DMS 273 treated with DMSO at 0.1 percent for 48 hours (cell line): ENCODE results near the gene LRP2.

Experiments
- DNase-seq: peaks from one replicate; lab custom pipeline; 2025; lab: John Stamatoyannopoulos, UW

Gene LRP2

DNA sequence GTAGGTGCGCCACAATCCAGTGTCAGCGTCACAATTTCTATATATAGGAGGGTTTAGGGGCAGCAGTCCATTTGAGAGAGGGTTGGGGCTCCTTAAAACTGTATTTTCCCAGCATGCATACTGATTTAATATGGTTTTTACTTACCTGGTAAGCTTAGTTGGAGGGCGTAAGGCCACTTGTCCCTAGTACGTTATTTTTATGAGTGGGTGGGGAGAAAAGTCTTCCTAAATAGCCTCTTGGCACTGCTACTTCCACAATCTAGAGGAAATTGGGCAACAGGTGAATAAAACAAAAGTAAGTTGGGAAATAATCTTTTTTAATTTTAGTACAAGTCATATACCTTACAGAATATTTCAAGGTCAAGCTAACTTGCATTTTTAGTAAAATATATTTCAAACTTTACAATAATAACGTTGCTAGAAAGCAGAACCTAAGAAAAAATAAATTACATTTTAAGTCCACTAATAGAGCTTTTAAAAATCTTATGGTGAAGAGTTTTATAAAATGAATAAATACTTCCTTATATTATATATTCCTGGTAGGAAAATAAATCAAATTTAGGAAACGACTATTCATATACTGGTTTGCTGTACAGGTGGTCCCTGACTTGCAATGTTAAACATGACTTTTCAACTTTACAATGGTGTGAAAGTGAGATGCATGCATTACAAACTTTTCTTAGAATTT is 272.1 kb downstream of the LRP2 start:
- no peak for DNase-seq

DNA sequence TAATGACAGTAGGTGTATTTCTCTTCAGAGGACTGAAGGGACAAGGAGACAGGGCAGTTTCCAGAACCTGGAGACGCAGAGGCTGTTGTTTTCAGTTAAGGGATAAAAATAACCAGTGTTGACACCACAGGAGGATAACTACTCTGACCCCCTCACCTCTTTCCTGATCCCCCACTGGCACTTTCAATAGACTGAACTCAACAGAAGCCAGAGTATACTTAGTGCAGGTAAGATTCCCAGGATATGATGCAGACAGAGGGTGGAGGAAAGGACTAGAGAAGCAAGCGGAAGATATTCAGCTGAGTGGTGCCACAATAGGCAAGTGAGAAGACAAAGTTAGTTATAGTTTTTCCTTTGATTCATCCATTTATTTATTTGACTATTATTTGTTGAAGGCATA is 273.2 kb downstream of the LRP2 start:
- DNase-seq, result no peak

DNA sequence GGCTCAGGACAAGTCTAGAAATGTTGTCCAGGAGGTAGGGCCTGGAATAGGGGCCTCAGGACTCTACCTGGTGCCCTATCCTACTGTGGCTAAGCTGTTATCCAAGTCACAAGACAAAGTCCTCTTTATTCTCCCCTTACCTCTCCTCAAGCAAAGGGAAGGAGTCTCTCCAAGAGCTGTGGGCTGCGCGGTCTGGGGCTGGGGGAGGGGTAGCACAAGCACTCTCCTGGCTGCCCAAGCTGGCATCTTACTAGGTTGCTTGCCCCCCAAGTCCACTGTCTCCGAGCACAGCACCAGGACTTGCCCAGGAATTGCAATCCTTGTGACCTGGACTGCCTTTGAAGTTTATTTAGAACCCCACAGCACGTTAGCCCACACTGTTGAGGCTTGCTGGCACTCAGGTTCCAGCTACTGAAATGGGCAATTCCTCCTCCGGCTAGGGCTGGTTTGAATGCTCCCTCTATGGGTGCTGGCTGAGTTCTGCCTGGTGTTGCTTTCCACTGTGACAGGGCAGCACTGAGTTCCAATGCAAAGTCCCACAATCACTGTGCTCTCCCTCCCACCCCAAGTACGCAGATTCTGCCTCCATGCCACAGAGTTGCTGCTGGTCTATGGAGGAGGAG is 274.5 kb downstream of the LRP2 start:
- no peak for DNase-seq

DNA sequence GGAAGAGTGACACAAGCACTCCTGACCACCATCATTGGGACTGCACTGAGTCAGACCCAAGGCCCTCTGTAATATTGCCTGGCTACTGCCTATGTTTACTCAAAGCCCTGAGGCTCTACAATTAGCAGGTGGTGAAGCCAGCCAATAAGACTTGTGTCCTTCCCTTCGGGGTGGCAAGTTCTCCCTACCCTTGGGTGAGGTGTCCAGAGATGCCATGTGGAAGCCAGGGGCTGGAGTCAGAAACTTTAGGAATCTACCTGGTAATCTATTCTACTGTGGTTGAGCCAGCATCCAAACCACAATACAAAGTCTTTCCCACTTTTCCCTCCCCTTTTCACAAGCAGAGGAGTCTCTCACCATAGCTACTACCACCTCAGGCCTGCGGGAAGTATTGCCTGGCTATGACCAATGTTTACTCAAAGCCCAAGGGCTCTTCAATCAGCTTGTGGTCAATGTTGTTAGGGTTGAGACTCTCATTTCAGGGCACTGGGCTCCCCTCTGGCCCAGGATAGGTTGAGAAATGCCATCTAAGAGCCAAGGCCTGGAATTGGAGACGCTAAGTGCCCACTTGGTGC is 275.4 kb downstream of the LRP2 start:
- DNase-seq, result no peak

DNA sequence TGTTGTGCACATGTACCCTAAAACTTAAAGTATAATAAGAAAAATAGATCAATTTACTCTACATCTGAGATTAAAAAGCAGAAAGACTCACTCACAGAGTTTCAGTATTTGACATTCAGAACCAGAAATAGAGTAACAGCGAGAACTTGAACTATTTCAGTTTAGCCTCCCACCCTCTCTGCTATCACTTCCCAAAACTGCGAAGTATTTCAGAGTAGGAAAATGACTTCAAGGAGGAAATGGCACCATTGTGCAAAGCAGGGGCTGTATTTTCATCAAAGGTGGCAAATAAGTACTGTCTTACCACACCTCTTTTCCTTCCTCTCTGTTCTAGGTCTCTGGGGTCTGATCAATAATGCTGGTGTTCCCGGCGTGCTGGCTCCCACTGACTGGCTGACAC is 279.3 kb downstream of the LRP2 start:
- DNase-seq, result no peak

DNA sequence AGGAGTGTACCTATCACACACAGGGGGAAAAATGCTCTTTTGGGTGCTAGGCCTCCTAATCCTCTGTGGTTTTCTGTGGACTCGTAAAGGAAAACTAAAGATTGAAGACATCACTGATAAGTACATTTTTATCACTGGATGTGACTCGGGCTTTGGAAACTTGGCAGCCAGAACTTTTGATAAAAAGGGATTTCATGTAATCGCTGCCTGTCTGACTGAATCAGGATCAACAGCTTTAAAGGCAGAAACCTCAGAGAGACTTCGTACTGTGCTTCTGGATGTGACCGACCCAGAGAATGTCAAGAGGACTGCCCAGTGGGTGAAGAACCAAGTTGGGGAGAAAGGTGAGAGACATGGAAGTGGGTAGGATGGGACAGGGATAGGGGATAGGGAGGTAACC is 280.8 kb downstream of the LRP2 start:
- no peak for DNase-seq

DNA sequence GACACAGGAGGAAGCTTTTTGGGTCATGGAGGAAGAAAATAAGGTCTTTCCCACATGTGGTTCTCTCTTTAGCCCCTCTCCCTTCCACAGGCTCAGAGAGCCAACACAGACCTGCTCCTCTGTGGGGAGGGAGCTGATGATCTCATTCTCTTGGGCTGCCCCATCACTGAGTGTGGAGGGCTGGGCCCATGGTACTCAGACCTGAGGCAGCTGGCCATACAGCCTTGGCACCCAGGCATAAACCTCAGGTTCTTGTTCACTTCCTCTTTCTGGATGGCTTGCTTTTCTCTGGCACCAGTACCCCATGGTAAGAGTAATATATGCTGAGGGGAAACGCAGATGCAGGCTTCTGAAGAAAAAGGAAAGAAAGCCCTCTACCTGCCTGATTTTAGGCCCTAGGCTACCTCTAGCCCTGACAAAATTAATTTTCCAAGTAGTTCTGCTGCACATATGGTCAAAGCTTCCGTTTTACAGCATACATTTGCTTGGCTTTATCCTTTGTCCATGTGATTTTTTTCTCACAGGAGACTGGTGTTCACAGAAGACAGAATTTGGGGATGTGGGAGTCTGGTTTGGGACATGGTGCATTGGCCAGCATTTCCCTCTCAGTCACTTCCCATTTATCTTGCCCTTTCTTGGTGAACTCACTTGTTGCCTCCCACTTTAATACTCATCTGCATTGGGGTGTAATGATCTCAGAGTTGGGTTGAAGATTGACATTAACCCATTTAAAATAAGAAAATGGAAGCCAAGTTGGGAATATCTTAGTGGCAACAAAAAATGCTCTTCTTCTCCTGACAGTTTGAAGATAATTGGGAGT is 281.9 kb downstream of the LRP2 start:
- no peak for DNase-seq

DNA sequence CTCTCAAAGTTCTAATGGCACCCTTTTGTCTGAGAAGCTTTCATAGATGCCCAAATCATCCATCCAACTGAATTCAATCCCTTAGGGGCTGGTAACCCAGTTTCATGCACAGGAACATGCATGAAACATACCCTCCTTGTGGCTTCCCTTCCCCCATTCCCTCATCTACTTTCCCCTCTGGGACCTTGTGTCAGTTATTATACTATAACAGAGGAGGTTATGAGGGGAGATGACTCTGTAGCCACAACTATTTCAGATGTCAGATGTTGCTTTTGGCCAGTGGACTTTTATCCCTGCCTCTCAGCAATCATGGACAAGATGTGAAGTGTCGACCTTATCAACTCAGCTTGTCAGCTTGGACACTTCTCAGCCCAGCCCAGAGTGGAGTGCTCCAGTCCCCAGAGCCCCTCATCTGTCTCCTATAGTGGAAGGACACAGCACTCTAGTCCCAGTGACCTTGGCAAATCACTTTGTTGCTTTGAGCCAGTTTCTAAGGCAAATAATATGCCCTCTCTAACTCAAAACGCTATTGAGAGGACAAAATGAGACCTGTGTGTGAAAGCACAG is 284.6 kb downstream of the LRP2 start:
- no peak for DNase-seq
